HepG2 (cell line): Measurements from ENCODE around the gene CCND1. TPM values are rescaled to one million over a fixed set of nuclear protein-coding genes. Genes with fewer than 3 reads are reported as not detected.

Experiments used
- ATF1 ChIP-seq: IDR thresholded peaks from 2 replicates; pipeline ENCODE4 v1.6.1; 2016; ENCODE audit warnings: mild to moderate bottlenecking, control low read depth
- ATM ChIP-seq: fragments of 450-650 bp; IDR thresholded peaks from 2 replicates; pipeline ENCODE4 v1.7.1; 2017; ENCODE audit warnings: mild to moderate bottlenecking, borderline replicate concordance
- BHLHE40 ChIP-seq: IDR thresholded peaks from 2 replicates; pipeline ENCODE4 v1.6.1; 2011; ENCODE audit warnings: low read length, improper control_type of control experiment
- BORCS8-MEF2B ChIP-seq: sonication (generic); formaldehyde crosslinking; IDR thresholded peaks from 2 replicates; pipeline ENCODE4 v1.8.0; 2022; ENCODE audit warnings: mild to moderate bottlenecking, missing genetic modification reagents
- CENPT ChIP-seq: sonication (generic); formaldehyde crosslinking; IDR thresholded peaks from 2 replicates; pipeline ENCODE4 v1.8.0; 2022; ENCODE audit warnings: low read depth, mild to moderate bottlenecking, moderate library complexity, missing genetic modification reagents
- MEIS1 ChIP-seq: sonication (generic); formaldehyde crosslinking; IDR thresholded peaks from 2 replicates; pipeline ENCODE4 v1.9.0; 2021; ENCODE audit warnings: mild to moderate bottlenecking, missing genetic modification reagents, moderate library complexity, borderline replicate concordance
- NFATC3 ChIP-seq: sonication (generic); formaldehyde crosslinking; IDR thresholded peaks from 2 replicates; pipeline ENCODE4 v1.5.1; 2020; ENCODE audit warnings: mild to moderate bottlenecking, missing genetic modification reagents
- RCOR2 ChIP-seq: IDR thresholded peaks from 2 replicates; pipeline ENCODE4 v1.6.1; 2016; ENCODE audit warnings: missing biosample characterization, missing genetic modification reagents
- SATB2 ChIP-seq: sonication (generic); formaldehyde crosslinking; IDR thresholded peaks from 2 replicates; pipeline ENCODE4 v1.5.0; 2020; ENCODE audit warnings: missing genetic modification reagents
- SKI ChIP-seq: fragments of 450-650 bp; IDR thresholded peaks from one replicate; pipeline ENCODE4 v1.6.1; 2018; ENCODE audit warnings: mild to moderate bottlenecking; ENCODE audit not compliant: partially characterized antibody
- STAT5B ChIP-seq: sonication (generic); formaldehyde crosslinking; IDR thresholded peaks from 2 replicates; pipeline ENCODE4 v1.4.0; 2020; ENCODE audit warnings: missing genetic modification reagents
- TBP ChIP-seq: sonication (generic); formaldehyde crosslinking; IDR thresholded peaks from 2 replicates; pipeline ENCODE4 v1.5.0; 2020; ENCODE audit warnings: missing genetic modification reagents
- ZC3H4 ChIP-seq: sonication (generic); formaldehyde crosslinking; IDR thresholded peaks from 2 replicates; pipeline ENCODE4 v1.4.0; 2020; ENCODE audit warnings: missing genetic modification reagents, borderline replicate concordance
- ZNF3 ChIP-seq: IDR thresholded peaks from 2 replicates; pipeline ENCODE4 v1.7.0; 2017; ENCODE audit warnings: inconsistent platforms
- ZNF616 ChIP-seq: sonication (generic); formaldehyde crosslinking; IDR thresholded peaks from 2 replicates; pipeline ENCODE4 v1.5.0; 2020; ENCODE audit warnings: low read depth, mild to moderate bottlenecking, missing genetic modification reagents
- polyA plus RNA-seq, 8 experiments: library from polyadenylated mRNA; depleted of rRNA in 3 of 8; stranded (reverse) in 7 of 8; unstranded in 1 of 8; fragments of >200 nt; fragmentation: Illumina TruSeq in 4 of 8; extraction: Trizol in 4 of 8; gene quantifications; 2 replicates each; pipeline versions ENCODE4 v1.2.1 to v1.2.3, GENCODE V29; 2011 to 2016; ENCODE audit warnings: low read depth in 4 of 8, missing spikeins in 1 of 8, mixed read lengths in 1 of 8; ENCODE audit not compliant: insufficient read depth in 1 of 8
- total RNA-seq, 5 experiments: library from RNA; depleted of rRNA; stranded (reverse); fragments of >200 nt; fragmentation: Illumina TruSeq; extraction: Trizol; gene quantifications; 2 replicates each; pipeline ENCODE4 v1.2.3, GENCODE V29; 2016; ENCODE audit warnings: low read depth in 1 of 5
- TF ChIP-seq, protein P1 (sequence below): sonication (generic); IDR thresholded peaks from 2 replicates; pipeline ENCODE4 v1.6.1; 2016; ENCODE audit warnings: low read depth, borderline replicate concordance
- TF ChIP-seq, protein P2 (sequence below): sonication (generic); formaldehyde crosslinking; IDR thresholded peaks from 2 replicates; pipeline ENCODE4; 2020; ENCODE audit warnings: missing genetic modification reagents, mild to moderate bottlenecking, borderline replicate concordance
- TF ChIP-seq, protein P3 (sequence below): sonication (generic); formaldehyde crosslinking; IDR thresholded peaks from 2 replicates; pipeline ENCODE4 v1.4.0; 2020; ENCODE audit warnings: missing genetic modification reagents
- TF ChIP-seq, protein P4 (sequence below): sonication (generic); formaldehyde crosslinking; IDR thresholded peaks from 2 replicates; pipeline ENCODE4 v1.9.0; 2021; ENCODE audit warnings: mild to moderate bottlenecking, missing genetic modification reagents

Gene CCND1
- total and polyA plus RNA-seq, 2 of the 13 experiments (the other 11 are each of a cell fraction or from before 2014, with no cell fraction given) = 107 to 136 TPM

DNA sequence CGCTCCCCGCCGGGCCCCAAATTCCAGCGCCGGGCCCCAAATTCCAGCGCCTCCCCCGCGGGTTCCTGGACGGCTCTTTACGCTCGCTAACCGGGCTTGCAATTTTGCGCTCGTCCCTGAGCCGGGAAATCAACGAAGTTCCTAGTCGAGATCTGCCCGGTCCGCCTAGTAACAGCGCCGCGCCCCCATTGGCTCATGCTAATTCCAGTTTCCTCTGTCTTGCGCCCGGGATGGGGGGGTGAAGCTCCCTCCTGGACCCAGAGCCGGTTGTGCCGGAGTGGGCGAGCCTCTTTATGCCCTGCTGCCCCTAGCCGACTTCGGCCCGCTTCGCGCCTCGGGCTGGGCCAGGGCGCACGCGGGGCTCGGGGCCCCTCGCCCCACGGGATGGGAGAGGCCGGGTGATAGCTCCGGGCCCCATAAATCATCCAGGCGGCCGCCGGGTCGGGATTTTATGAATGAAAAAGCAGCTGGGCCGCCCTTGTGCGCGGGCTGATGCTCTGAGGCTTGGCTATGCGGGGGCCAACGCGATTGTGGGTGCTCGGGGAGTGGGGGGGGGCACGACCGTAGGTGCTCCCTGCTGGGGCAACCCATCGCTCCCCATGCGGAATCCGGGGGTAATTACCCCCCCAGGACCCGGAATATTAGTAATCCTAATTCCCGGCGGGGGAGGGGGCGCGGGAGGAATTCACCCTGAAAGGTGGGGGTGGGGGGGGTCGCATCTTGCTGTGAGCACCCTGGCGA, 1.8 kb upstream of the CCND1 start (continued):
- TF ChIP-seq BORCS8-MEF2B = no peak
- TF ChIP-seq CENPT = no peak
- TF ChIP-seq ZC3H4 (CRISPR knock-in tag) = no peak
- no peak for TF ChIP-seq MEIS1
- TF ChIP-seq ATF1 (CRISPR knock-in tag) = no peak
- TF ChIP-seq SATB2 (CRISPR knock-in tag) = no peak
- TF ChIP-seq SKI = no peak
- 0 out of 2 replicates have a peak, but pooled peaks have one; percentile 35 for TF ChIP-seq RCOR2
- no peak for TF ChIP-seq BHLHE40
- TF ChIP-seq ATM = no peak
- TF ChIP-seq, protein P1, sequence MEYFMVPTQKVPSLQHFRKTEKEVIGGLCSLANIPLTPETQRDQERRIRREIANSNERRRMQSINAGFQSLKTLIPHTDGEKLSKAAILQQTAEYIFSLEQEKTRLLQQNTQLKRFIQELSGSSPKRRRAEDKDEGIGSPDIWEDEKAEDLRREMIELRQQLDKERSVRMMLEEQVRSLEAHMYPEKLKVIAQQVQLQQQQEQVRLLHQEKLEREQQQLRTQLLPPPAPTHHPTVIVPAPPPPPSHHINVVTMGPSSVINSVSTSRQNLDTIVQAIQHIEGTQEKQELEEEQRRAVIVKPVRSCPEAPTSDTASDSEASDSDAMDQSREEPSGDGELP = peak; percentile 2; the same call in 1 of the 2 replicates
- TF ChIP-seq, protein P2, sequence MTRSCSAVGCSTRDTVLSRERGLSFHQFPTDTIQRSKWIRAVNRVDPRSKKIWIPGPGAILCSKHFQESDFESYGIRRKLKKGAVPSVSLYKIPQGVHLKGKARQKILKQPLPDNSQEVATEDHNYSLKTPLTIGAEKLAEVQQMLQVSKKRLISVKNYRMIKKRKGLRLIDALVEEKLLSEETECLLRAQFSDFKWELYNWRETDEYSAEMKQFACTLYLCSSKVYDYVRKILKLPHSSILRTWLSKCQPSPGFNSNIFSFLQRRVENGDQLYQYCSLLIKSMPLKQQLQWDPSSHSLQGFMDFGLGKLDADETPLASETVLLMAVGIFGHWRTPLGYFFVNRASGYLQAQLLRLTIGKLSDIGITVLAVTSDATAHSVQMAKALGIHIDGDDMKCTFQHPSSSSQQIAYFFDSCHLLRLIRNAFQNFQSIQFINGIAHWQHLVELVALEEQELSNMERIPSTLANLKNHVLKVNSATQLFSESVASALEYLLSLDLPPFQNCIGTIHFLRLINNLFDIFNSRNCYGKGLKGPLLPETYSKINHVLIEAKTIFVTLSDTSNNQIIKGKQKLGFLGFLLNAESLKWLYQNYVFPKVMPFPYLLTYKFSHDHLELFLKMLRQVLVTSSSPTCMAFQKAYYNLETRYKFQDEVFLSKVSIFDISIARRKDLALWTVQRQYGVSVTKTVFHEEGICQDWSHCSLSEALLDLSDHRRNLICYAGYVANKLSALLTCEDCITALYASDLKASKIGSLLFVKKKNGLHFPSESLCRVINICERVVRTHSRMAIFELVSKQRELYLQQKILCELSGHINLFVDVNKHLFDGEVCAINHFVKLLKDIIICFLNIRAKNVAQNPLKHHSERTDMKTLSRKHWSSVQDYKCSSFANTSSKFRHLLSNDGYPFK (CRISPR knock-in tag) = 0 out of 2 replicates have a peak, but pooled peaks have one; percentile 0
- TF ChIP-seq, protein P3, sequence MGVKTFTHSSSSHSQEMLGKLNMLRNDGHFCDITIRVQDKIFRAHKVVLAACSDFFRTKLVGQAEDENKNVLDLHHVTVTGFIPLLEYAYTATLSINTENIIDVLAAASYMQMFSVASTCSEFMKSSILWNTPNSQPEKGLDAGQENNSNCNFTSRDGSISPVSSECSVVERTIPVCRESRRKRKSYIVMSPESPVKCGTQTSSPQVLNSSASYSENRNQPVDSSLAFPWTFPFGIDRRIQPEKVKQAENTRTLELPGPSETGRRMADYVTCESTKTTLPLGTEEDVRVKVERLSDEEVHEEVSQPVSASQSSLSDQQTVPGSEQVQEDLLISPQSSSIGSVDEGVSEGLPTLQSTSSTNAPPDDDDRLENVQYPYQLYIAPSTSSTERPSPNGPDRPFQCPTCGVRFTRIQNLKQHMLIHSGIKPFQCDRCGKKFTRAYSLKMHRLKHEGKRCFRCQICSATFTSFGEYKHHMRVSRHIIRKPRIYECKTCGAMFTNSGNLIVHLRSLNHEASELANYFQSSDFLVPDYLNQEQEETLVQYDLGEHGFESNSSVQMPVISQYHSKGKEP (CRISPR knock-in tag) = no peak
- no peak for TF ChIP-seq ZNF616 (CRISPR knock-in tag)
- TF ChIP-seq, protein P4, sequence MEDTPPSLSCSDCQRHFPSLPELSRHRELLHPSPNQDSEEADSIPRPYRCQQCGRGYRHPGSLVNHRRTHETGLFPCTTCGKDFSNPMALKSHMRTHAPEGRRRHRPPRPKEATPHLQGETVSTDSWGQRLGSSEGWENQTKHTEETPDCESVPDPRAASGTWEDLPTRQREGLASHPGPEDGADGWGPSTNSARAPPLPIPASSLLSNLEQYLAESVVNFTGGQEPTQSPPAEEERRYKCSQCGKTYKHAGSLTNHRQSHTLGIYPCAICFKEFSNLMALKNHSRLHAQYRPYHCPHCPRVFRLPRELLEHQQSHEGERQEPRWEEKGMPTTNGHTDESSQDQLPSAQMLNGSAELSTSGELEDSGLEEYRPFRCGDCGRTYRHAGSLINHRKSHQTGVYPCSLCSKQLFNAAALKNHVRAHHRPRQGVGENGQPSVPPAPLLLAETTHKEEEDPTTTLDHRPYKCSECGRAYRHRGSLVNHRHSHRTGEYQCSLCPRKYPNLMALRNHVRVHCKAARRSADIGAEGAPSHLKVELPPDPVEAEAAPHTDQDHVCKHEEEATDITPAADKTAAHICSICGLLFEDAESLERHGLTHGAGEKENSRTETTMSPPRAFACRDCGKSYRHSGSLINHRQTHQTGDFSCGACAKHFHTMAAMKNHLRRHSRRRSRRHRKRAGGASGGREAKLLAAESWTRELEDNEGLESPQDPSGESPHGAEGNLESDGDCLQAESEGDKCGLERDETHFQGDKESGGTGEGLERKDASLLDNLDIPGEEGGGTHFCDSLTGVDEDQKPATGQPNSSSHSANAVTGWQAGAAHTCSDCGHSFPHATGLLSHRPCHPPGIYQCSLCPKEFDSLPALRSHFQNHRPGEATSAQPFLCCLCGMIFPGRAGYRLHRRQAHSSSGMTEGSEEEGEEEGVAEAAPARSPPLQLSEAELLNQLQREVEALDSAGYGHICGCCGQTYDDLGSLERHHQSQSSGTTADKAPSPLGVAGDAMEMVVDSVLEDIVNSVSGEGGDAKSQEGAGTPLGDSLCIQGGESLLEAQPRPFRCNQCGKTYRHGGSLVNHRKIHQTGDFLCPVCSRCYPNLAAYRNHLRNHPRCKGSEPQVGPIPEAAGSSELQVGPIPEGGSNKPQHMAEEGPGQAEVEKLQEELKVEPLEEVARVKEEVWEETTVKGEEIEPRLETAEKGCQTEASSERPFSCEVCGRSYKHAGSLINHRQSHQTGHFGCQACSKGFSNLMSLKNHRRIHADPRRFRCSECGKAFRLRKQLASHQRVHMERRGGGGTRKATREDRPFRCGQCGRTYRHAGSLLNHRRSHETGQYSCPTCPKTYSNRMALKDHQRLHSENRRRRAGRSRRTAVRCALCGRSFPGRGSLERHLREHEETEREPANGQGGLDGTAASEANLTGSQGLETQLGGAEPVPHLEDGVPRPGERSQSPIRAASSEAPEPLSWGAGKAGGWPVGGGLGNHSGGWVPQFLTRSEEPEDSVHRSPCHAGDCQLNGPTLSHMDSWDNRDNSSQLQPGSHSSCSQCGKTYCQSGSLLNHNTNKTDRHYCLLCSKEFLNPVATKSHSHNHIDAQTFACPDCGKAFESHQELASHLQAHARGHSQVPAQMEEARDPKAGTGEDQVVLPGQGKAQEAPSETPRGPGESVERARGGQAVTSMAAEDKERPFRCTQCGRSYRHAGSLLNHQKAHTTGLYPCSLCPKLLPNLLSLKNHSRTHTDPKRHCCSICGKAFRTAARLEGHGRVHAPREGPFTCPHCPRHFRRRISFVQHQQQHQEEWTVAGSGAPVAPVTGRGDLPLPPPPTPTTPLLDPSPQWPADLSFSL (CRISPR knock-in tag) = no peak
- no peak for TF ChIP-seq TBP
- TF ChIP-seq STAT5B (CRISPR knock-in tag) = no peak
- TF ChIP-seq NFATC3 (CRISPR knock-in tag) = no peak
- TF ChIP-seq ZNF3 (CRISPR knock-in tag) = no peak
